Lung (tissue), 12 donors: Measurements from ENCODE around the gene SGPL1. TPM values are rescaled to one million over a fixed set of nuclear protein-coding genes. Genes with fewer than 3 reads are reported as not detected.

ENCODE experiments used
- ATAC-seq: fragments of 200-7000 bp; cut with Tn5 transposase; one replicate; pipeline ENCODE4 v1.9.1; 2020; ENCODE audit warnings: moderate number of reproducible peaks; ENCODE audit not compliant: insufficient read depth, low FRiP score
- DNase-seq, 3 donors: peaks; one replicate each; pipeline ENCODE4 v3.0.0-alpha.2; 2013 to 2017
- H3K27ac ChIP-seq, 2 donors: one replicate each; pipeline ENCODE4 v1.5.1; 2013; ENCODE audit warnings: mild to moderate bottlenecking in 2 of 2, moderate library complexity in 2 of 2, control low read depth in 1 of 2, inconsistent platforms in 1 of 2, low read depth in 1 of 2, low read length in 1 of 2
- H3K27me3 ChIP-seq, 3 donors: one replicate each; pipeline ENCODE4 v1.5.1; 2013; ENCODE audit warnings: low read length in 2 of 3; ENCODE audit not compliant: control insufficient read depth in 3 of 3, insufficient read depth in 3 of 3
- H3K36me3 ChIP-seq, 4 donors: one replicate each; pipeline ENCODE4 v1.5.1; 2013; ENCODE audit warnings: low read length in 4 of 4, mild to moderate bottlenecking in 1 of 4, moderate library complexity in 1 of 4; ENCODE audit not compliant: control insufficient read depth in 4 of 4, insufficient read depth in 4 of 4
- H3K4me1 ChIP-seq, 5 donors: one replicate each; pipeline ENCODE4 v1.5.1; 2013; ENCODE audit warnings: low read length in 5 of 5, mild to moderate bottlenecking in 2 of 5, moderate library complexity in 1 of 5; ENCODE audit not compliant: control insufficient read depth in 5 of 5, insufficient read depth in 5 of 5
- H3K4me3 ChIP-seq: one replicate; pipeline ENCODE4 v1.5.1; 2013; ENCODE audit warnings: mild to moderate bottlenecking, control low read depth, moderate library complexity
- H3K9ac ChIP-seq, 2 donors: one replicate each; pipeline ENCODE4 v1.5.1; 2013; ENCODE audit warnings: low read length in 2 of 2, control low read depth in 1 of 2; ENCODE audit not compliant: insufficient read depth in 1 of 2
- H3K9me3 ChIP-seq, 4 donors: one replicate each; pipeline ENCODE4 v1.5.1; 2013; ENCODE audit warnings: low read length in 3 of 4, mild to moderate bottlenecking in 1 of 4, moderate library complexity in 1 of 4; ENCODE audit not compliant: control insufficient read depth in 4 of 4, insufficient read depth in 3 of 4
- CTCF ChIP-seq: IDR thresholded peaks from 2 replicates; pipeline ENCODE4 v1.5.1; 2012; ENCODE audit warnings: mild to moderate bottlenecking; ENCODE audit errors: control extremely low read depth, extremely low read depth
- WGBS, 2 donors: extraction: QIAGEN DNeasy Blood & Tissue Kit; methylation state at CpG; one replicate each; pipeline ENCODE4 v1.1.7; 2013; 5-methylcytosine and 5-hydroxymethylcytosine counted together
- polyA plus RNA-seq, 2 donors: library from polyadenylated mRNA; stranded (reverse); fragments of 200-250 nt; gene quantifications; one replicate each; pipeline ENCODE4 v1.2.1, GENCODE V29; 2013
- total RNA-seq, 2 donors: library from RNA; depleted of rRNA in 1 of 2; stranded (reverse); fragments of >200 nt in 1 of 2; gene quantifications; one replicate each; pipeline ENCODE4 v1.2.1, GENCODE V29; 2014 to 2021
- donor health status: control.
- donor health status: control.
- donor health status: Bipolar disorder and iron deficiency.
- donor health status: healthy.
- donor health status: DM: yes; HTN: yes; CAD: no.

SGPL1 gene
- total and polyA plus RNA-seq, 4 donors, result 8.3 to 57.4 (median 30.8) TPM

GRCh38 chr10:70901276-70901878, 85.6 kb downstream of the SGPL1 start:
- ATAC-seq (no peak), DNase-seq (no peak)
- Histone ChIP-seq H3K4me3 (no peak overlapping the region), H3K9ac (no peak overlapping the region), H3K4me1 (no peaks in the 10 kb centered on the region), H3K27me3 (no peaks in the 10 kb centered on the region), H3K27ac (no peak overlapping the region), H3K9me3 (no peaks in the 10 kb centered on the region), H3K36me3 (no peaks in the 10 kb centered on the region)
- no peak for TF ChIP-seq CTCF
- 94 to 95% methylated on average over 13 of the region's 13 CpGs for WGBS, 2 donors

GRCh38 chr10:70902661-70903261, 87.0 kb downstream of the SGPL1 start:
- no peak for DNase-seq
- Histone ChIP-seq H3K27ac (no peak overlapping the region), H3K36me3 (no peaks in the 10 kb centered on the region), H3K4me1 (no peaks in the 10 kb centered on the region), H3K27me3 (no peaks in the 10 kb centered on the region), H3K9me3 (no peaks in the 10 kb centered on the region), H3K9ac (no peak overlapping the region), H3K4me3 (no peak overlapping the region)
- ATAC-seq, result no peak
- TF ChIP-seq CTCF, result no peak
- 64 to 65% methylated on average over 5 of the region's 5 CpGs for WGBS, 2 donors

- peak; percentile 74 for TF ChIP-seq CTCF
- no peaks in the 10 kb centered on the region for H3K36me3 ChIP-seq
These were observed 87.6 kb downstream of the SGPL1 start for GRCh38 chr10:70903262-70903921.

More at GRCh38 chr10:70903262-70903921, 87.6 kb downstream of the SGPL1 start:
- ATAC-seq (no peak), DNase-seq (peak; percentile 75 to 80 (median 76))
- Histone ChIP-seq H3K27ac (no peak overlapping the region), H3K9ac (no peak overlapping the region), H3K27me3 (no peaks in the 10 kb centered on the region), H3K4me1 (no peaks in the 10 kb centered on the region), H3K9me3 (no peaks in the 10 kb centered on the region), H3K4me3 (no peak overlapping the region)
- WGBS, 2 donors, result 52 to 62% methylated on average over 14 of the region's 14 CpGs
